HG03469 (cell line): ENCODE results near the gene TAC3.

Source experiments
- ATAC-seq: cut with Tn5 transposase; IDR thresholded peaks from one replicate; pipeline ENCODE4 v1.9.1; 2021; ENCODE audit warnings: mild to moderate bottlenecking, moderate library complexity, moderate number of reproducible peaks; ENCODE audit not compliant: unreplicated experiment

TAC3 gene

GRCh38 chr12:57006809-57007475 lies 9.4 kb downstream of the TAC3 start:
- no peak for ATAC-seq

DNA sequence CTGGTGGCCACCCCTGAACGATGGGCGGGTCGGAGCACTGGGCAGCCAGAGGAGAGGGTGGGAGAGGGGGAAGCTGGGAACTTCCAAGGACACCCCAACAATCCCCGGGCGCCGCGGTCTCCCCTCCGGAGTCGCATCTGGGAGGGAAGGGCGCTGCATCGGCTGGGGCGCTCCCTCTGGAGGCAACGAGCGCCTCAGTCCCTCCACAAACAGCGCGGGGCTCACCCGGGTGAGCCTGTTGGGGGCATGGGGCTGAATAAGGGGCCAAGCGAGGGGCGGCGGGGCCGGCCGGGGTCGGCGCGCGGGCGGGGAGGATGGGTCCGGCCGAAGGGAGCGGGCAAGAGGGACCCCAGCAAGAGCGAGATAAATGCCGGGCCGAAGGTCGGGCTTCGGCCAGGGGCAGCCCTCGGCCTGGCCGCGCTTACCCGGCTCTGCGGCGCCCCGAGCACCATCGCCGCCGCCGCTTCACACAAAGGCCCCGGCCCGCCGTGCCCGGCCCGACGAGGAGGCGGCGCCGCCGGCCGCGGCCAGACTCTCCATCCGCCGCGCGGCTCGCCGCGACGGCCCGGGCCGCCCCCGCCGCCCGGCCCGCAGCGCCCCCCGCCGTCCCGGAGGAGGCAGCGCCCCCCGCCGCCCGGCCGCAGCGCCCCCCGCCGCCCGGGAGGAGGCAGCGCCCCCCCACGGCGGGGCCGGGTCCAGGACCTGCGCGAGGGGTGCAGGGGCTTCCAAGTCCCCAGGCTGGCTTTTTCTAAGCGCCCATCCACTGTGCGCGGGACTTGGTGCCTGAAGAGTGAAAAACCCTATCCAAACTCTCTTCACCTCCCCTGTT lies 10.1 kb downstream of the TAC3 start, which contains the start of gene ZBTB39:
Gene ZBTB39 (minus strand): TSS at position 567 of the 829 bp plus-strand sequence. CDS start 1,629 bp downstream, outside the sequence.
- peak; percentile 49 for ATAC-seq

GRCh38 chr12:57004651-57005050 lies 11.7 kb downstream of the TAC3 start:
- no peak for ATAC-seq

DNA sequence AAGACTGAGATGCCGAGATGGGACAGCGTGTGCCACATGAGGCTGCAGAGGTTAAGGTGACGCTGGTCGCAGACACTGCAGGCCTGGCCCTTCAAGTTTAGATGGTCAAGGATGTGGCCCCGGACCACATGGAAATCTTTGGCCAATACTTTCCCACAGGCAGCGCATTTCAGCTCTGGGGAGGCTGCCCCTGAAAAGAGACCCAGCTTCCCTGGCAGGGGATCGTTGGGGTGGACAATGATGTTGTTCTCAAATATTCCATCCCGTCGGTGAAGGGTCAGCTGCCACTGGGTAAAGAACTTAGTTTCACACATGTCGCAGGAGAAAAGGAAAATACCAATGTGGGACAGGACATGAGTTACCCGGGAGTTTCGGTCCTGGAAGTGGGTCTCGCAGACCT lies 12.9 kb downstream of the TAC3 start:
- no peak for ATAC-seq

GRCh38 chr12:57001448-57001906 lies 14.9 kb downstream of the TAC3 start:
- ATAC-seq: no peak

DNA sequence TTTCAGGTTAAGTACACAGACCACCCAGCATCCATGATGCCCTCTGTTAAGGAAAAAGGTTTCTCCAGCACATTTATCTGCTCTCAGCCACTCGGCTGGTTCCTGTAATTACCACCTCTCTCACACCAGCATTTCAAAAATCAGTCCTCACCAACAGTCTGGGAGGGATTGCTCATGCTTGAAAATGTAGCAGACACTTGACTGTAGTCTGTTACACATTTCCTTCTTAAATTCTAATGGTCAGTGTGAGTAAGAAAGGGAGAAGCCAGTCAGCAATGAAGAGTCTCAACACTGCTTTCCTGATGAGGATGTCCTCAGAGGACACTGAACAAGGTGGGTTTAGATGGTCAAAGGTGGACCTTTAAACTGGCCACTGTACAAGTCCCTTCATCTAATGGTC lies 15.9 kb downstream of the TAC3 start:
- ATAC-seq: no peak

DNA sequence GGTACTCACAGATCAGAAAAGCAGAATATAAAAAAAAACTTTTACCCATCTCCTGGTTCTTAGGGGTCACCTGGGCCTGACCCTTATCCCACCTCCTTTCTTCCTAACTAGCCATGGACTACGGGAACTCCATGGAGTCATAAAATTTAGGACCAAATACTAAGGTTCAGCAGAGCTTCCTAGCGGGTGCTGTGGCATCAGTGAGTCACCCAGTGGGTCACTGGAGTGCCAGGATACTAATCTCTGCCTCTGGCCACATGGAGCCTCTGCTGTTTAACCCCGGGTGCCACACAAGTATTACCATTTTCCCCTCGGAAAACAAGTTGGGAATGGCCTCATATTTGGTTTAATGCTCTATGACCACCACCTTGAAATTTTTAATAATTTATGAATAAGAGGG lies 16.9 kb downstream of the TAC3 start:
- ATAC-seq: no peak

- ATAC-seq: peak; percentile 70
Observed at GRCh38 chr12:56998981-56999380, 17.3 kb downstream of the TAC3 start.

- ATAC-seq: no peak
Observed at GRCh38 chr12:56998316-56998715, 18.0 kb downstream of the TAC3 start.

DNA sequence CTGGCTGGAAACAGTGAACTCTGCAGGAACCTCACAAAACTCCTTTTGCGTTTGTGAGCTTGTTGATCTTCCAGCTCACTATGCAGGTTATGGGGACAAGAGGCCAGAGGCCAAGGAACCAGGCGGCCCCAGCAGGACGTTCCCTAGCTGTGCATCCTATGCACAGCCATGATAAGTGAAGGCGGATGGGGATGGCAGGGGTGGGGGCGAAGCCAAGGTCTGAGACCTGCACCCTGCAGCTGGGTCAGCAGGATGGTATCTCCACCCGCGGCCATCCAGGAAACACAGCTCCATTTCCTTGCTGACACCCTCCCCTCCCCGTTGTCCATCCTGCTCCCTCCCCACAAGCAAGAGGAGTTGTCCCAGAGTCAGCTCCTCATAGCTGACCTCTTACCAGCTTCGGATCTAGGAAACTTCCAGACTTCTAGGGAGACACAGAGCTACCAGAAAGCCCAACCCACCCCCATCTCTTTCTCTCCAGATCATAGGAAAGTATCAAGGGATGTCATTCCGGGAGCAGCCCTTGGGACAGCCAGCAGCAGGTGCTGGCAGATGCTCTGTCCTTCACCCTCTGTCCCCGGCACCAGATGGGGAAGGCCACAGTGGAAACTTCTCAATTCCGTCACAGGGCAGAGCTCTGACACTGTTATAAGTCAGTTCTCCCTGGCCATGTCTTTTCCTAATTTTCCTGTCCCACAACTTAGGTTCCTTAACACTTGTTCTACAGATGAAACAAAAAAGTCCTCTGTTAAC lies 19.4 kb downstream of the TAC3 start:
- ATAC-seq: no peak

DNA sequence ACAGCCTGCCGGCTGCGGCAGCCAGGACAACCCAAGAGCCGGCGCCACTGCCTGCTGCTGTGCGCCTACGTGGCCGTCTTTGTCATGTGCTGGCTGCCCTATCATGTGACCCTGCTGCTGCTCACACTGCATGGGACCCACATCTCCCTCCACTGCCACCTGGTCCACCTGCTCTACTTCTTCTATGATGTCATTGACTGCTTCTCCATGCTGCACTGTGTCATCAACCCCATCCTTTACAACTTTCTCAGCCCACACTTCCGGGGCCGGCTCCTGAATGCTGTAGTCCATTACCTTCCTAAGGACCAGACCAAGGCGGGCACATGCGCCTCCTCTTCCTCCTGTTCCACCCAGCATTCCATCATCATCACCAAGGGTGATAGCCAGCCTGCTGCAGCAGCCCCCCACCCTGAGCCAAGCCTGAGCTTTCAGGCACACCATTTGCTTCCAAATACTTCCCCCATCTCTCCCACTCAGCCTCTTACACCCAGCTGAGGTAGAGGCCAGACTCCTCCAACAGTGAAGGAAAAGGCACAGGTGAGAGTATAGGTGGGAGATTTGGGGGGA lies 20.3 kb downstream of the TAC3 start:
- no peak for ATAC-seq

GRCh38 chr12:56995201-56995929 lies 21.0 kb downstream of the TAC3 start:
- ATAC-seq: no peak

DNA sequence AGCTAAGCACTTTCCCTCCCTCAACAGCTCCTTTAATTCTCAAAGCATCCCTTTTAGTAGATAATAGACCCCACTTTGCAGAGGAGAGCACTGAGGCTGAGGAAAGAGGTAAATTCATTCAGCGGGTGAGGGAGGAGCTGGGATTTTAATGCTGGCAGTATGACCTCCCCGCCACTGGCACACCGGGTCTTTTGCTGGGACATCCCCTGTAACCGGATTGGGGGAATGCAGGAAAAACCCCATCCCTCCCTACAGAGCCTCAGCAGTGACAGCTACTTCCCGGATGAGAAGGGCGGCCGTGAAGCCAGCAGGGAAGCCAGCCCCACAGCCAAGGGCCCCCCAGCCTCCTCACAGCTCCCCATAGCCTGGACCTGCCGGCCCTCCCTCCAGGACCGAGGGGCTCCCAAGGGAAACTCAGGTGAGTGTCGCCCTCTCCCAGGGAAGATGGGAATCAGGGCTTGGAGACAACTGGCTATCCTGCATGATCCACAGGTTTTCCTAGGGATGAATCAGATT lies 22.0 kb downstream of the TAC3 start:
- ATAC-seq: no peak

DNA sequence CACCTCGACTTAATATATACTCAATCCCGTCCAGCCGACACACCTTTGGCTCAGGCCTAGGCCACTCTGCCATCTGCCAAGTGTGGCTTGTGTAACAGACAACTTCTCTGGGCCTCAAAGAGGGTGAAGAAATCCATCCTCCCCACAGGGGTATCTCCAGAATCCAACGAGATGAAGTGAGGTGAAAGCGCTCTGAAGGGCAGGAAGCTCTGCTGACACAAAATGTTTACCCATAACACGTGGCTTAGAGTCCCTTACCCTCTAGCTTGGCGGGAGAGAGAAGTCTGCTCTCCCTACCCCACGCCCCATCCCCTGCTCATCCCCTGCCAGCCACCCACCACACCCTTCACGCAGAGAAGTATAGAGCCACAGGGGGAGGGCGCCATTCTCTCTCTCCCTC lies 23.0 kb downstream of the TAC3 start:
- no peak for ATAC-seq

- no peak for ATAC-seq
Observed at GRCh38 chr12:56991319-56992246, 24.7 kb downstream of the TAC3 start.

GRCh38 chr12:56990648-56991318 lies 25.5 kb downstream of the TAC3 start:
- ATAC-seq: no peak

GRCh38 chr12:56989861-56990610 lies 26.3 kb downstream of the TAC3 start:
- ATAC-seq: no peak

- ATAC-seq: no peak
Observed at GRCh38 chr12:56988207-56988739, 28.1 kb downstream of the TAC3 start.
